ENCODE results near the gene AKAP11. TPM values are rescaled to one million over a fixed set of nuclear protein-coding genes. Genes with fewer than 3 reads are reported as not detected.

AKAP11 gene
- total and polyA plus RNA-seq, 2 of the 13 experiments (the other 11 are each of a cell fraction or from before 2014, with no cell fraction given): 7.2 to 9.8 TPM

GRCh38 chr13:42329239-42329638 is 57.3 kb downstream of the AKAP11 start (continued):
- TF ChIP-seq PHF5A (CRISPR knock-in tag; IDR thresholded peaks at IDR 0.05; ENCODE audit: low read depth, unreplicated experiment): no peak
- no peak for TF ChIP-seq ZNF503 (CRISPR knock-in tag; IDR thresholded peaks at IDR 0.05)

- ChIA-PET POLR2A (no interaction called here), CTCF (ENCODE audit: low intra/inter-chr PET ratio, low total read pairs) (no interaction called here)
- in situ Hi-C loops (cut with HindIII; ENCODE audit: extremely low pct_ligation_motif_present, low pct_unique_long_range_greater_than_20kb): no loop called here
- Histone ChIP-seq H3K9ac (ENCODE audit: insufficient read depth, low read depth, low read length) (no peak overlapping the region), H3K36me3 (replicated peaks in 1 of 2; ENCODE audit: control insufficient read depth in 1 of 2, insufficient read depth in 2 of 2, low read length in 2 of 2) (no peaks in the 10 kb centered on the region), H3K4me3 (replicated peaks in 1 of 3; ENCODE audit: insufficient read depth in 1 of 3, low read depth in 2 of 3, low read length in 3 of 3) (no peak overlapping the region), H3K4me1 (ENCODE audit: insufficient read depth, low read length) (no peaks in the 10 kb centered on the region), H3K4me2 (ENCODE audit: low read depth, low read length) (no peak overlapping the region), H2AFZ (ENCODE audit: low read length) (no peak overlapping the region), H3K27me3 (ENCODE audit: control insufficient read depth in 1 of 2, insufficient read depth in 2 of 2, low read length in 2 of 2) (0 out of 5 replicates have a peak, but pooled peaks cover 0 to 1% of the 10 kb centered on the region in 2 experiments), H3K27ac (ENCODE audit: extremely low read length, insufficient read depth, low read length) (no peak overlapping the region), H4K20me1 (ENCODE audit: insufficient read depth, low read length) (no peaks in the 10 kb centered on the region), H3K79me2 (ENCODE audit: insufficient read depth, low read length) (no peaks in the 10 kb centered on the region), H3K9me3 (ENCODE audit: low read length) (no peaks in the 10 kb centered on the region)
- no peak for DNase-seq (ENCODE audit: low spot score)
- ATAC-seq: no peak
- FAIRE-seq: no peak
- intact Hi-C loops (cut with micrococcal nuclease; ENCODE audit: unreplicated experiment): no loop called here
- TF ChIP-seq MLXIP (CRISPR knock-in tag; IDR thresholded peaks at IDR 0.05; ENCODE audit: borderline replicate concordance) (no peak), ZNF337 (CRISPR knock-in tag; IDR thresholded peaks at IDR 0.05; ENCODE audit: borderline replicate concordance, low read depth) (no peak), MAFK (conservative IDR thresholded peaks at IDR 0.05 in 1 of 2, IDR thresholded peaks at IDR 0.05 in 1 of 2; ENCODE audit: low read length in 2 of 2) (peak; percentile 58 to 74; a peak in 3 of 4 replicates), STAG1 (CRISPR knock-in tag; IDR thresholded peaks at IDR 0.05) (no peak), MAFF (IDR thresholded peaks at IDR 0.05; ENCODE audit: low read depth, low read length) (peak; percentile 41; the same call in 1 of the 2 replicates), ZNF605 (CRISPR knock-in tag; IDR thresholded peaks at IDR 0.05) (no peak), ZNF740 (CRISPR knock-in tag; IDR thresholded peaks at IDR 0.05) (no peak)
- BruUV-seq (replicated peaks): no TSS peak
These were observed 59.1 kb downstream of the AKAP11 start for GRCh38 chr13:42331009-42331408.
